T1000 (cell line): ENCODE measurements around the gene NR6A1.

ENCODE experiments used
- DNase-seq: peaks from one replicate; lab custom pipeline; 2025; ENCODE audit warnings: mixed read lengths; lab: John Stamatoyannopoulos, UW

Gene NR6A1

DNA sequence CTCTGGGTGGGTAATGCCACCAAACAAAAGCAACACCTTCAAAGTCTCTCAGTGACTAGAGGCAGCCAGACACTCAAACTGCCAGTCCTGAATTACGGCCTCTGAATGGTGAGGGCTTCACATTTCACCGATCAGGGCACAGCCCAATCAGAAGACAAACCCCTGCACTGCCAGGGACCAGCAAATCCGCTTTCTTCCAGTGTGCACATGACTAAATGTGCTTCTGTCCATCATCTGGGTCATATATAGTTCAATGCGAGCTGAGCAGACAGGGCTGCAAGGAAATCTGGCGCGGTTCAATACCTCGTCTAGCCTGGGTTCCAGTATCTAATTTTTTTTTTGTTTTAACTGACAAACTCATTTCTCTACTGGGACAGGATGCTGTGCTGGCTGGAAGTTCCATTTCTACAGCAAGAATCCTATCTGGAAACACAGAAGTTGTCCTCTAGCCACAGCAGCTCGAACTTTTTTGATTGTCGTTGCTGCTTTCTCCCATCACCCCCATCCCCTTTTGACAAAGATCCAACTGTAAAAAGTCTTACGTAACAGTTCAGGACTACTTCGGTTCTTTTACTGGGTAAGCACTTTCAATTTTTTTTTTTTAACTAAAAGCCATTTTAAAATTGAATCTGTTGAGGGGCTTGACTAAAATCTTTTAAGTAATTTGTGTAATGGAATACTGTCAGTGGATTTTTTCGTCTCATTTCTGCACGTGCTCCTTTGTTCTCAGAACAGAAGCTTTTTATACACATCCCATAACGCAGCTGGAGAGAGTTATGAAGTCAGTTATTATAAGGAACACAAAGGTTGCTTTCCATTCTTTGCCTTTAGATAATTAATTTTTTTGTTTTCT lies 112.7 kb downstream of the NR6A1 start:
- DNase-seq: peak; percentile 29

DNA sequence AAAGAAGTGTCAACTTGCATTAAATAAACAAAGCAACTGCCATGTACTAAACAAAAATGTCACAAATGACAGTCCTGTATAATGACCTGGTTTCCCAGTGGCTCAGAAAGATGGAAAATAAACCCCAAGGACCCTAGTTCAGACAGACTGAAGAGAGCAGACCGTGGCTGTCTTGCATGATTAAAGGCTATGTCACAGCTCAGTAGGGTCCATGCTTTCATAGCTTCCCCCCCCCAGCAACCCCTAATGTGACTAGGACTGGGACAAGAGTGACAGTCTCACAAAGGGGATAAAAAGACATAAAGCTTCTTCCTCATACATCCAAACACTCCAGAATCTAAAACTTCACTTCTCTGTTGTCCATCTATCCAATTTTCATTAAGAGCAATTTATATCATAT lies 113.6 kb downstream of the NR6A1 start:
- DNase-seq: no peak

DNA sequence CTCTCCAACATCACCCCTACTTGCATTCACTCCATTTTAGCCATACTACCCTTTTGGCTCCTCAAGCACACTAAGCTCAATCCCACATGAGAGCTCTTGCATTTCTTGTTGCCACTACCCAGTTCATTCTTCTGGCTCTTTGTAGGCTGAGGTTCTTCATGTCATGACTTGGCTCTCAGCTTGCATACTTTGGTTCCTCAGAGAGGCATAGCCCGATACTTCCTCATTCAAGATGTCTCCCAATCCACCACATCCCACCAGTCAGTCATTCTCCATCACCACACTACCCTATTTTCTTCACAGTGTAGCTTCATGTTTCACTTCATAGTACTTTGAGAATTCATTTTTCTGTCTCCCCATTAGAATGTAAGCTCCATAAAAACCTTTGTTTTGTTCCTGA lies 116.7 kb downstream of the NR6A1 start:
- no peak for DNase-seq

DNA sequence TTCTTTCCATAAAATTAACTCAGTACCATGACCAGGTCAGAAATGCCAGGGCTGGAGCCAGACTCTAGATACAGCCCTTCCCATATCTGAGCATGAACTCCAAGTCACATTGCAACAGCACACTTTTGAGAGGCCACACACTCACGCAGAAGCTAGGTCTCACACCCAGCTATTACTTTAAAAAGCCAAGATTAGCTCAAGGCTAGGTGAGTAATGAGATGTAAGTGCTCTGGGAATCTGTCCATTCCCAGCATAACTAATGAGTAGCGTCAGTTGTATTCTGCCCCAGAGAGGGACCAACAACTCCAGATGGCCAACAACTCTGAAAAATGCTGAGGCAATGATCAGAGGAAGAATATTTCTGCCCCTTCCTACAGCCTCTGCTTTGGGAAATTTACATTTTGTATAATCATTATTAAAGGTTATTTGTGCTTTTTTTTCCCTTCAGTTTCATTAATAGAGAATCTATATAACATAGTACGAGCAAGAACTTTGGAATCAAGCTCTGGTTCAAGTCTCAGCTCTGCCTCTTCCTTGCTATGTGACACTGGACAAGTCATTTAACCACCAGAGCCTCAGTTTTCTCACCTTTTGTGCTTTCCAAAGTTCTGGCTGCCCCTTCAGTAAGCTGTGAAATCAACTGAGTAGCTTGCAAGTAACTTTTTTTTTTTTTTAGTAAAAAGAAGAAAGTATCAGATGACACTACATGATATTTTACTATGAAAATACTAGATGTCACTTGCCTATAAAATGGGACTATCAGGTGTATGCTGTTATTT lies 118.3 kb downstream of the NR6A1 start:
- peak; percentile 36 for DNase-seq

DNA sequence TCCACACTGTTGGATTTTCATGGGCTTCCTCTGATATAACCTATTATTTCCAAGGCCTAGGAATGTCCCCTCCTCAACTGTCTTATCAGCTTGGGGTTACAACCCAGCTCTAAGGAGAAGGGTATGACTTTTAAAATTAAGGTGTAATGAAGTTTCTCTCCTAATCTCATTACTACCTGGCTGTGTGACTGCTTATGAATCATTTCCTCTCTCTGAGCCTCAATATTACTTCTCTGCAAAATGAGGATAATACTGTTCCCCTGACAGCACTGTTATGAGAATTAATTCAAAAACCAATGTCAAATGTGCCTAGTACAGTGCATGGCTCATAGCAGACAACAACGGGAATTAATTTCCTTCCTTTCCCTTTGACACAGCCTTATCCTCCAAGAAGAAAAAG lies 118.9 kb downstream of the NR6A1 start:
- DNase-seq: no peak

DNA sequence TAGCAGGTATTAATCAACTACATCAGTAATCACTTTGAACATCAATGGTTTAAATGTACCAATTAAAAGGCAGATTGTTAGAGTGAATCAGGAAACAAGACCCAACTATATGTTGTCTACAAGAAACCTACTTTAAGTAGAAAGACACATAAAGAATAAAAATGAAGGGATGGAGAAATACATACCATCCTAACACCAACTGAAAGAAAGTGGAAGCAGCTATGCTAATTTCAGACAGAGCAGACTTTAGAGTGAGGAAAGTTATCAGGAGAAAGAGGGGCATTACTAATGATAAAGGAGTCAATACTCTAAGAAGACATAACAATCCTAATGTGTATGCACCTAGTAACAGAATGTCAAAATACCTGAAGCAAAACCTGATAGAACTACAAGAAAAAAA lies 125.8 kb downstream of the NR6A1 start:
- no peak for DNase-seq

DNA sequence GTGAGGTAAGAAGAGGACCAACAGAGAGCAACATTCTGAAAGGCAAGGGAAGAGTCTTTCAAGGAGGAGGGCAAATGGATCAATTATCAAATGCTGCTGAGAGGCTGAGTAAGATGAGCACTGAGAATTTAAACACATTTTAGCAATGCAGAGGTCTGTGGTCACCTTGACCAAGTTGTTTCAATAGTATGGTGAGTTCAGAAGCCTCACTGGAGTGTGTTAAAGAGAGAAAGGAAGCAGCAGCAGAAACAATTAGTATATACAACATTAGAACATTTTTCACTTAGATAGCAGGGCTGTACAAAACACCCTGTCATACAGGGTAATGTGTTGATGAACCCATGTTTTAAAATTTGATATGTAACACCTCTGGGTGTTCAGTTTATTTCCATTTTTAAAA lies 131.5 kb downstream of the NR6A1 start:
- DNase-seq: no peak

DNA sequence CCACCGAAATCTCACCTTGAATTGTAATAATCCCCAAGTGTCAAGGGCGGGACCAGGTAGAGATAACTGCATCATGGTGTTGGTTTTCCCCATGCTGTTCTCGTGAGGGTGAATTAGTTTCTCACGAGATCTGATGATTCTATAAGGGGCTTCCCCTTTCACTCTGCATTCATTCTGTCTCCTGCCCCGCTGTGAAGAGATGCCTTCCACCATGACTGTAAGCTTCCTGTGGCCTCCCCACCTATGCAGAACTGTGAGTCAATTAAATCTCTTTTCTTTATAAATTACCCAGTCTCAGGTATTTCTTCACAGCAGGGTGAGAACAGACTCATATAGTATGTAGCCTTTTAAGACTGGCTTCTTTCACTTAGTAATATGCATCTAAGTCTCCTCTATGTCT lies 135.8 kb downstream of the NR6A1 start:
- no peak for DNase-seq

DNA sequence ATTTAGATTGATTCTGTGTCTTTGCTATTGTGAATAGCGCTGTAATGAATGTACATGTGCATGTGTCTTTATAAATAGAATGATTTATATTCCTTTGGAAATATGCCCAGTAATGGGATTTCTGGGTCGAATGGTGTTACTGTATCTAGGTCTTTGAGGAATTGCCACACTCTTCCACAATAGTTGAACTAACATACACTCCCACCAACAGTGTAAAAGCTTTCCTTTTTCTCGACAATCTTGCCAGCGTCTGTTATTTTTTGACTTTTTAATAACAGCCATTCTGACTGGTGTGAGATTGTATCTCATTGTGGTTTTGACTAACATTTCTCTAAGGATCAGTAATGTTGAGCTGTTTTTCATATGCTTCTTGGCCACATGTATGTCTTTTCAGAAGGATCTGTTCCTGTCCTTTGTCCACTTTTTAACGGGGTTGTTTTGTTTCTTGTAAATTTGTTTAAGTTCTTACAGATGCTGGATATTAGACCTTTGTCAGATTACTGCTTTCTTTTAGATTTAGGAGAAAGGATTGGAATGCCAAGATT lies 139.0 kb downstream of the NR6A1 start:
- no peak for DNase-seq

DNA sequence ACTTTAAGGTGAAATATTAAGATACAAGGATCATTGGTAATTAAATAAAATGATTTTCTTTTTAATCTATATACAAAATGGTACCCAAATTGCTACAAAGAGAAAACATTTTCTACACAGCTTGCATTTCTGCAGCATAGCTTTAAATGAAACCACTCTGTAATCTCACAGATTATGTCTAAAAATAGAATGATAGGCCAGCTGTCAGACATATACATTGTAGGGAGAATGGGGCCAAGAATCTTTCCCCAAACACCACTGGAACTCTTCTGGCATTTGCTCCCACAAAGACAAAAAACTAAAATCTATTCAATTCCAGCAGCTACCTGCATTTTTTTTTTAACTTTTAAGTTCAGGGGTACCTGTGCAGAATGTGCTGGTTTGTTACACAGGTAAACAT lies 139.8 kb downstream of the NR6A1 start:
- no peak for DNase-seq

DNA sequence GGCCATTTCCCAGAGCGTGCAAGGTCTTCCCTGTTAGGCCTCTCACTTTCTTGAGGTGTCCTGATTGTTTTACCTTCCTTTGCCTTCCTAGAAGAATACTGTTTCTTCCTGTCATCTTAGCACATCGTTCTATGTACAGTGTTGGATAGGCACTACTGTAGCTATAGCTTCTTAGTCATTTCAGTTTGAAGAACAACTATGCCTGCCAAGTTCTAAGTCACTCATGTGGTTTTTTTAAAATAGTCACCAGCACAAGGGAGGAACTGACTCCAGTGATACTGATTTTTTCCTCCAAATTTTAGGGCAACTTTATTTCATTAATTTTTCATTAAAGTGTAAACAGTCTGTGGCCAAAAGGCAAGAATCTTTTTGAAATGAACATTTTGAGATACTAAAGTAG lies 141.5 kb downstream of the NR6A1 start:
- DNase-seq: no peak

DNA sequence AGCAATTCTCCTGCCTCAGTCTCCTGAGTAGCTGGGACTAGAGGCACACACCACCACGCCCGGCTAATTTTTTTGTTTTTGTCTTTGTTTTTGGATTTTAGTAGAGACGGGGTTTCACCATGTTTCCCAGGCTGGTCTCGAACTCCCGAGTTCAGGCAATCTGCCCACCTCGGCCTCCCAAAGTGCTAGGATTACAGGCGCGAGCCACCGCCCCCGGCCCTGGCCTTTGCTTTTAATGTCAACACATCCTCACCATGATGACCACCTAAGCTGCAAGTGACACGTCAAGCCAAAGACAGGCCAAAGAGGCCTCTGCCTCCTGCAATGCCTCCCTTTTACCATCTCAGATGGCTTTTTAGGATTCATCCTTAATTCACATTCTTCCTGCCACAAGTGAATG lies 142.4 kb downstream of the NR6A1 start:
- no peak for DNase-seq

DNA sequence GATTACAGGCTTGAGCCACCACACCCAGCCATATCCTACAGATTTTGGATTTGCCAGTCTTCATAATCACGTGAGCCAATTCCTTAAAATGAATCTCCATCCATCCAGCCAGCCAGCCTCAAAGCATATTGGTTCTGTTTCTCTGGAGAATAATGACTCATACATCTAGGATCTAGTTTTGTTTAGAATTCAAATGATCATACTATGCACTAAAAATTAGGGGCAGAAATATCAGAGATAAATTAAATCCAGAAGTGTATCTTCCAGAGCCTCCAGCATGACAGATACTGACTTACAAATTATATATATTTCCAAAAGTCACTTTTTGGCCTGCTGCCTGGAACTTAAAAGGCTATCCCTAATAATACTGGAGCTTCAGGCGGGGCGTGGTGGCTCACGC lies 144.8 kb downstream of the NR6A1 start:
- DNase-seq: no peak

DNA sequence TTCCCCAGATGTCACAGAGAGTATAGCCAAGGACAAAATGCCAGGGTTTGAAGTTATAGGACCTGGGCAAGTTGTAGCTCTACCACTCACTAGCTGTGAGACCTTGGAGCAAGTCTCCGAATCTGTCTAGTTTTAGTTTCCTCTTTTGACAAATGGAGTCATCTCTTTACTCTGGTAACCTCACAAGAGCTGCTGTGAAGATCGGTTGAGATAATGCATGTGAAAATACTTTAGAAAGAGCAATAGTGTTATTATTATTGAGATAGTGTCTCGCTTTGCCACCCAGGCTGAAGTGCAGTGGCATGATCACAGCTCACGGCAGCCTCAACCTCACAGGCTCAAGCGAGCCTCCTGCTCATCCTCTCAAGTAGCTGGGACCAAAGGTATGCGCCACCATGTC lies 146.0 kb downstream of the NR6A1 start:
- no peak for DNase-seq

DNA sequence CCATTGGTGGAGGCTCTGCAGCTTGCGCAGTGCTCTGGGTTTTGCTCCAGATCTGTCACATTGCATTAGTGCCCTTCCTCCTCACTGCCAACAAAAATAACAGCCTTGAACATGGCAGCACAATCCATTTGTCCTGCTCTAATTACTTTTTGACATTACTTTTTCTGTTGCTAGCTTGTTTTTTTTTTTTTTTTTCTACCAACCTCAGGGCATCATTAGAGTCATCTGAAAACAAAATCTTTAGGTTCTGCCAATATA lies 146.4 kb downstream of the NR6A1 start:
- no peak for DNase-seq

DNA sequence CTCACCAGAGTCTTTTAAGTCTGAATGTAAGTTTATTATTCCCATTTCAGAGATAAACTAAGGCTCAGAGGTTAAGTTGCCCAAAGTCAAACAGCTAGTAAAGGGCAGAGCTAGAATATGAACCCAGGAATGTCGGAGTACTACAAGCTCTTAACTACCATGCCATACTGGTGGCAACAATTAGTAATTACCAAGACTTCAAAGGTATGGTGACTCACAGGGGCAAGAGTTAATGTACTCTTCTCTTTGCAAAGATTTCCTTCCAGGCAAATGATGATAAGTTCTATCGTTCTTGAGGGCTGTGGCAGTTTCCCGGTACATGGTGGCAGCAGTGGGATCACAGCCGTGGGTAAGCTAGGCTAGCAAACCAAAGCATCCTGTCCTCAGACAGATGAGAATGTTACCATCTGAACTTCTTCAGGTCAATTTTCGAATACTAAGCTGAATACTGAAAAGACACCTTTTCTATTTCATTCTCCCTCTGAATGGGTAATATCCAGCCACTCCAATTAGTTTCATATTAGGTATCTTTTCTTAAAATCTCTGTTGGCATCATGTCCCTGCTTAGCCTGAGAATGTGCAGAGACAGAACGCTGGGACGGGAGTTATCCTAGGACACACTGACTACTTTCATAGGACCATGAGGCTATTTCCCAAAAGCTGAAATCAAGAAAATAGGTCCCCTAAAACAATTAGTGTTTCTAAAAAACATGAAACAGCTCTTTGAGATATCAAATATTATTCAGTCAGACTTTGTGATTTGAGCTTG lies 147.0 kb downstream of the NR6A1 start:
- no peak for DNase-seq

DNA sequence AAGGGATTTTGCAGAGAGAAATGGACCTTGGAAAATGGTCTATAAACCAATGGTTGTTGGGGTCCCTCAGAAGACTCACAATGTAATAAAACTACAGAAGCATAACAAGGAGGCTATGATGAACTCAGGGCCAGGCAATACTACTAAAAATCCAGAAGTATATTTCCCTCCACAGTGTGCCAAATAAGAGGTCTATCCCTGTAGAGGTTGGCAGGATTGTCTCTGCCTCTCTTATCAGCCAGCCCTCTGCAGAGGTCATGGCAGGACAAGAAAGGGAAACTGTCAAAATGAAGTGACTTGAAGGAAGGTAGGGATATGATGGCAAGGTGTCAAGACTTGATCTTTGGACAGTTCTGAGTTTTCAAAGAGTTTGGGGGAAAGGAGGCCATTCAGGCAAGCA lies 148.2 kb downstream of the NR6A1 start:
- no peak for DNase-seq

DNA sequence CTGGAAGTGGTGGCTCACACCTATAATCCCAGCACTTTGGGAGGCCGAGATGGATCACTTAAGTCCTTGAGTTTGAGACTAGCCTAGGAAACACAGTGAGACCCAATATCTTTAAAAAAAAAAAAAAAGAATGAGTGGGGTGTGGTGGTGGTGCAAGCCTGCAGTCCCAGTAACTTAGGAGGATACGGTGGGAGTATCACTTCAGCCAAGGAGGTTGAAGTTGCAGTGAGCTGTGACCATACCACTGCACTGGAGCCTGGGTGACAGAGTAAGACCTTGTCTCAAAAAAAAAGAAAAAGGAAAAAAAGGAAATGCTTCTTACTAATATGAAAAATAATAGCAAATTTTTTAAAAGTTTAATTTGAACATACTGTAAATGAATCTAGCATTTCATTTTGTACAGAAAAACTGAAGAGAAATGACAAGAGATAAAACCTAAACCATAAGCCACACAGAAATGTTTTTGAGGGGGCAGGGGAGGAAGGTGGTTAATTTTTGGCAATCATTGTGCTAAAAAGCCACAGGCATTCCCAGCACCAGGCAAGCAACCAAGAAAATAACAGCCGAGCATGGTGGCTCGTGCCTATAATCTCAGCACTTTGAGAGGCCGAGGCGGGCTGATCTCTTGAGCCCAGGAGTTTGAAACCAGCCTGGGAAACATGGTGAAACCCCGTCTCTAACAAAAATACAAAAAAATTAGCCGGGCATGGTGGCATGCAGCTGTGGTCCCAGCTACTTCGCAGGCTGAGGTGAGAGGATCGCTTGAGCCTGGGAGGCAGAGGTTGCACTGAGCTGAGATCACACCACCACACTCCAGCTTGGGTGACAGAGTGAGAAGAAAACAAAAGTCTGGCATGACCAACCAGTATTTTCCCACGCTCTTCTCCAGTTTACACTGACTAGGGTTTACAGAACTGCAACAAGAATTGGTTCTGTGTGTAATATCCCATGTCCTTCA lies 149.5 kb downstream of the NR6A1 start:
- DNase-seq: no peak

DNA sequence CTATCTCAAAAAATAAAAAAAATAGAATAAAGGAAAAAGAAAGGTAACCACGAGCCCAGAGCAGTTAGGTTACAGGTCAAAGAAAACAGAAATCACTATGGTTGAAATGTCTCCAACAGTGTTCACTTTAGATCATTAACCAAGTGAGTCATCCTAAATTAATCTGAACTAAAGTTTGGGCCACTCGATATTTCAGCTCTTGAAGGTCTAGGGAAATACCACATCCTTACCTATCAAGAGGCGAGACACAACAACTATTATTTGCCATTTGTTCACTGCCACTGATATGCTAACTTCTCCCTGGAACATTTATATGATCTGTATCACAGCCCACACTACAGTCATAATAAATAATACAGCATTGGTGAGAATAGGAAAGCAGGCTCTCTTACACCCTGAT lies 152.6 kb downstream of the NR6A1 start:
- DNase-seq: no peak

DNA sequence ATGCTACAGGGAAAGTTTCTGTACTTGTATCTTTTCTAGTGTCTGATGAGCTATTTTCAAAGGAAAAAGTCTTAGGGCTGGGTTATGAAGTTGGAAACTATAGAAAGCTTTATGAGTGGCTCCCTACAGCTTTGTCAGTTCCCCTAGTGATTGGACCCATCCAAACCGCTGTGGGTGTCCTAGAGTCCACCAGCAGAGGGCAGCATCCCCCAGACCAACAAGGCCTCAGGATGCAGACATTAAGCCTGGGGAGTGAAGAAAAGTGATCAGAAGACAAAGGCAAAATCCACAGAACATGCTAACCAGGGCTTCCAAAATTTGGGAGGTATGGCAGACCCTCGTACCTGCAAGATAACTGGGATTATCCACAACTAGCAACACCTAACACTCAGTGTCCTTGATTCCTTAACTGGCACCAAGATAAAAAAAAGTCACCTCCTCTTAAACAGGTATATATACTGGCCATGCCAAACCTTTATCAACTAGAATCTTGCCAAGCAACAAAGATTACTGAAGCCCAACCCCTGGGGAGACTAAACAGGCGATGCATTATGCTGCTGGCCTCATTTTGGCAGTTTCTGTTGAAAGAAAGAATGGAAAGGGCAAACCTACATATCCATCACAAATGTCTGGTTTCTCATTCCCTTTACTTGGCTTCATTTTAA lies 153.5 kb downstream of the NR6A1 start:
- DNase-seq: peak; percentile 46

DNA sequence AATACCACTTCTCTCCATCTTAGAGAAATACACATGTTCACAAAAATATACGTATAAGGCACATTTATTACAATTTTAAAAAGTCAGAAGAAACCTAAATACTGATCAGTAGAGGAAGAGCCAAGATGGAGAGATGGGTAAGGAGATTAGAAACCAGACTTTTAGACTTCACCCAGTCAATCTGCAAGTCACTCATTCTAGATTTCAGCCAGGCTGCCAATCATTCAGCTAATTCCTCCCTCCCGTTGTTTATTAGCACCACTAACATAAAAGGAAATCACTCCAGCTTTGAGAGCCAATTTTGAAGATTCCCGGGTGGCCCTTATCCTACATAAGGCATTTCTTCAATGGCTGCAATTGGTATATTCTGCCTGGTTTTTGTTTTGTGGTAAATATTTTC lies 154.2 kb downstream of the NR6A1 start:
- no peak for DNase-seq
